GM10248 (cell line): Measurements from ENCODE around the gene CABLES1.

Source experiments
- CTCF ChIA-PET: fragments of 300-600 bp; sonication (Branson Sonifier 250); formaldehyde crosslinking; extraction: SDS; loops from one replicate; lab custom pipeline; 2021; ENCODE audit warnings: antibody characterized with exemption; lab: Yijun Ruan, JAX
- POLR2A ChIA-PET: fragments of 350-650 bp; sonication (Branson Sonifier 250); formaldehyde crosslinking; extraction: SDS; loops from one replicate; lab custom pipeline; 2020; ENCODE audit warnings: antibody characterized with exemption; lab: Yijun Ruan, JAX
- DNase-seq: peaks from one replicate; pipeline ENCODE4 v3.0.0; 2012; ENCODE audit errors: extremely low spot score
- CTCF ChIP-seq: IDR thresholded peaks from 2 replicates; pipeline ENCODE4 v1.5.1; 2012; ENCODE audit warnings: mild to moderate bottlenecking, low read depth; ENCODE audit errors: extremely low read depth, missing control alignments, control extremely low read depth

Gene CABLES1

DNA sequence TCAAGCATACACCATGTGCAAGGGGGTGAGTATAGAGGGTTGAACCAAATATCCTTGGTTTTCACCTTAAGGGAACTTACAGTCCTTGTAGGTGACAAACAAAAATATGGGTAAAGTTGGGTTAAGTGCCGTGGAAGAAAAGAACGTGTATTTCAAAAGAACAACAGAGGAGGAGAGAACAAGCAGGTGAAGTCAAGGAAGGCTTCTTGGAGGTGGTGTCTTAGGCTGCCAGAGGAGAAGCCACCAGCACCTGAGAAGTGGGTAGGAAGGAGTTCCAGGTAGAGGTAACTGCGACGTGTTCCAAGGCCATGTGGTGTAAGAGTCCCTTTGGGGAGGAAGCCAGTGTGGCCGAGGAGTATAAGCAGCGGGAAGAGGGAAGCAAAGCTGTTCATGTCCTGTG, 27.2 kb downstream of the CABLES1 start:
- POLR2A ChIA-PET, result no interaction called here
- CTCF ChIA-PET, result interaction anchor here (2.5 kb wide), 1 partner anchor 16 kb away, joined by 10 read pairs; no protein-coding TSS in a partner anchor

DNA sequence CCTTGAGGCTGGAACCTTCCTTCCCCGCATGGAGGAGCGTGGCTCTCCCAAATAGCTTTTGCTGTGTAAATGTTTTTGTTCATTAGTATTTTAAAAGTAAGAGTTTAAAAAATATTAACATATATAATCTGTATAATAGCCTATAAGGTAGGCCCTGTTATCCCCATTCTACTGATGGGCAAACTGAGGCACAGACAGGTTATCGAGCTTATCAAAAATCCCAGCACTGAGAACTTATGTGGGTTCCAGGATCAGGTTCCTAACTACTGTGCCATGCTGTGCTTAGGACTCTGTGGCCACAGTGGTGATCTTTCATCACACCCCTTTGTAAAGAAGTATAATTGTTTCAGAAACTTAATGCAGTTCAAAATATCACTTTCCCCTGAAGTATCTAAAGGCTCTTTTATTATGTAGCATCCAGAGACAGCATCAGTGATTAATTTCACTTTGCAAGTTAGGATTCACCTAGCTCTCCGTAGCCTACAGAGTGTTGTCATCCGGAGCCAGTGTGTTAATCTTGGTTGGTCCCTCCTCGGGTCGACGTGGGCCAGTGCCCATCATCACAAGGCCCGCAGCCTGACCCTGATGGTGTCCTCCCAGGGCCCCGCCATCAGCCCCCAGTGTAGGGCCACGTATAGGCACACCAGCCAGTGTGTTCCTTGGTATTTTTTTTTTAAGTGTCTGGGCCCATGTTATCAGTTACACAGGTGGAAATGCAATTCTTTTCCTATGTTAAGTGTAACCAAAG, 28.7 kb downstream of the CABLES1 start:
- ChIA-PET CTCF (interaction anchor here (1.5 to 2.5 kb wide), 2 partner anchors 11 to 17 kb away, joined by 3 to 10 read pairs; no protein-coding TSS in a partner anchor), POLR2A (no interaction called here)
- TF ChIP-seq CTCF, result no peak
- no peak for DNase-seq

More for the DNA sequence above, 27.2 kb downstream of the CABLES1 start:
- no peak for TF ChIP-seq CTCF
- DNase-seq, result no peak

GRCh38 chr18:23165271-23166068, 30.2 kb downstream of the CABLES1 start:
- ChIA-PET CTCF (interaction anchor here (1.5 kb wide), 1 partner anchor 9 kb away, joined by 3 read pairs; no protein-coding TSS in a partner anchor), POLR2A (no interaction called here)
- no peak for TF ChIP-seq CTCF
- no peak for DNase-seq

GRCh38 chr18:23166891-23167541, 31.7 kb downstream of the CABLES1 start:
- ChIA-PET CTCF (interaction anchor here (1.2 kb wide), 1 partner anchor 10 kb away, joined by 3 read pairs; no protein-coding TSS in a partner anchor), POLR2A (no interaction called here)
- DNase-seq, result no peak
- no peak for TF ChIP-seq CTCF

DNA sequence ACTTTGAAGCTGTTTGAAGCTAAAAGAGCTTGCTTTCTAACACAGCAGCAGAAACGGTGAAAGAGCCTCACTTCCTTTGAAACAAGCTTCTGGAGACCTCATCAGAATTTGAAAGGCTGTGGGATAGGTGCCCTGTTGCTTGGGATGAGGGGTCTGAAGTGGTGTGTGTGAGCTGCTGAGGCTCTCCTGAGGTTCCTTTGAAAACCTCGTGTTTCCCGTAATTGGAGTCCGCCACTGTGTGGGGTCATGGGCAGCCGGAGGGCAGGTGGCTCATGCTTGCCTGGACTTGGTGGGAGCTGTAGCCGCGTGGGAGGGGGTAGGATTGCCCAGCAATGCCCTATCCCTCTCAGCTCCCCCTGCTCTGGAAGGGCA, 34.4 kb downstream of the CABLES1 start:
- no peak for TF ChIP-seq CTCF
- POLR2A ChIA-PET, result no interaction called here
- CTCF ChIA-PET, result interaction anchor here (1.5 kb wide), 1 partner anchor 12 kb away, joined by 6 read pairs; no protein-coding TSS in a partner anchor
- no peak for DNase-seq

DNA sequence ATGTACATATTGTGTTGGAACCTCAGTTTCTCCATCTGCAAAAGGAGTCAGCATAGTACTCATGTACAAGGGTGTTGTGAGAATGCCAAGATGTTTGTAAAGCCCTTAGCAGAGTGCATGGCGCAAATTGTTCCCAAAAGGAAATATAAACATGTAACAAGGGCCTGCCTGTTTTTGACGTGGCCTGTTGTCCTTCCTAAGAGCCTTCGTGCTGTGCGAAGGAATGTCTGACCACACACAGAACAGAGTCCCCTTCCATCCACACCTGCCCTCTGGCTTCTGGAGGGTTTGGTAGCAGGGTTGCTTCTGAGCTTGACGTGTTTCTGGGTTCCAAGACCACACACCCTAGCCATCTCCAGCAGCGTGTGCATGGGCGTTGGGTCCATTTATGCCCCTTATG, 34.9 kb downstream of the CABLES1 start:
- CTCF ChIA-PET, result no interaction called here
- no peak for DNase-seq
- TF ChIP-seq CTCF, result no peak
- POLR2A ChIA-PET, result no interaction called here
